NCI-H2029 treated with DMSO at 0.1 percent for 48 hours (cell line): Measurements from ENCODE around the gene AKAP3.
A peak's percentile ranks its signal among the peaks of the same experiment; 100 is the strongest.

ENCODE experiments used
- DNase-seq: peaks from one replicate; lab custom pipeline; 2025; lab: John Stamatoyannopoulos, UW

The AKAP3 gene

GRCh38 chr12:4648501-4649357, at the start of gene AKAP3, which contains the start of gene NDUFA9:
TSS of gene AKAP3 (minus strand) at chr12:4649051. CDS start at chr12:4638196, 10,855 bp downstream.
TSS of gene NDUFA9 (plus strand) at chr12:4649114. CDS start at chr12:4649127, 13 bp downstream.
- DNase-seq = peak; percentile 81

DNA sequence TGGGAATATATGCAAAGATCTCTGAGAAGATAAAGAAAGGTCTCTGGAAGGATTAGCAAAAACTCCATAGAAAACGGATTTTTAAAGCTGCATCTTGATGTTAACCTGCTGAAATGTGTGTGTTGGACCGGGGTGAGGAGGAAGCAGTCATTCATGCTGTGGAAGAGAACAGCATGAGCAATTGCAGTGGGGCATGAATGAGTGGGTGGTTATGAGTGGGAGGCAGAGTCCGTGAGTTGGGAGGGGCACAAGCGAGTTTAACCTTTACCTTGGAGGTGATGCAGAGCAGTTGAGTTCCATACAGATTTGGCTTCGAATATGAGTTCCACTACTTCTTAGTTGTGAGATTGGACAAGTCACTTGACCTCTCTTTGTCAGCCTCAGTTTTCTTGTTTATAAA, 41.9 kb upstream of the AKAP3 start:
- no peak for DNase-seq

- no peak for DNase-seq
These were observed 36.5 kb upstream of the AKAP3 start for GRCh38 chr12:4685317-4685716.

- DNase-seq = no peak
These were observed 32.9 kb upstream of the AKAP3 start for GRCh38 chr12:4681732-4682131.

DNA sequence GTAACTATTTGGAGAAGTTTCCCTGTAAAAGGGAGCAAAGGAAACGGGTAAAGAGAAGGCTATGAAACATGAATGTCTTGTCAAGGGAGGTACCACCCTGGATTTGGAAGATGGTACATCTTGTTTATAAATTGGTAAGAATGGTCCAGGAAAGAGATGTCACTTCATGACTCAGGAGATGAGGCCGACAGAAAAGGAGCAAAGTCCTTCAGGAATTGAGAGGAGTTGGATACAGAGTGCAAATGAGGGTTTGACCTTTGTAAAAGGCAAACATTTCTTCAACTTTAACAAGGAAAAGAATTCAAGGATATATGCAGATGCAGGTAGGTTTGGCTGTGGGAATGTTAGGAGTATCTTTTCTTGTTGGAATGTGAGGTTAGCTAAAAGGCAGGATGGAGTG, 30.9 kb upstream of the AKAP3 start:
- no peak for DNase-seq

- no peak for DNase-seq
These were observed 16.4 kb upstream of the AKAP3 start for GRCh38 chr12:4665236-4665635.

GRCh38 chr12:4663971-4664505, 15.2 kb upstream of the AKAP3 start:
- DNase-seq = no peak

- DNase-seq = no peak
These were observed 4.8 kb upstream of the AKAP3 start for GRCh38 chr12:4653691-4654090.

GRCh38 chr12:4653257-4653656, 4.4 kb upstream of the AKAP3 start:
- no peak for DNase-seq

DNA sequence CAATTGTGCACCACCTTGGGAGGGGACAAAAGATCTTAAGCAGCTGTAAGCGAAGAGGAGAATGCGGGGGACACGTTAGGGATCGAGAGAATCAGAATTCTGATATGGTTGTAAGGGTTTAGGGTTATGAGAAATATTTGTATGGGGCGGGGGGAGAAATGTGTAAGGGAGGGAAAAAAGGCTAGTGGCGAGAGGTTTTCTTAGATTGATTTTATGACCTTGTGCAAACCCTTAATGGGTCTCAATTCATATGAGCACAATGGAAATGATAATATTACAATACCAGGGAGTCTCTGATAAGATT, 459 bp upstream of the AKAP3 start:
- DNase-seq = no peak

DNA sequence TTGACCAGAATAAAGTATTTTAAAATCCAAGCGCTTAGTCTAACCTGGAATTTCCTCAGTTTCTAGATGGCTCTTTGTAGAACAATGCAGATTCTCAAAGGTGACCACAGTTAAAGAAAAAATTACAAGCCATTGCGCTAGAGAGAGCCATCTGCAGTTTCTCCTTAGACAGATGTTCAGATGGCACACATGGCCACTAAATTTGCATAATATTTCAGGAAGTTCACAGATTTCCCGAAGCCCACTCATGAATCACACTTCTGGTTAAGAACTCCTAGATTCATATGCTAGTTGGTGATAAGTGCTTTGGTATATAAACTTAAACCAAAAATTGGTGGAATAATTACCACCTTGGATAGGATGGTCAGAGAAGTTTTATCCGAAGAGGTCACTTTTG, 749 bp downstream of the AKAP3 start:
- no peak for DNase-seq

- DNase-seq = no peak
These were observed 3.8 kb downstream of the AKAP3 start for GRCh38 chr12:4645023-4645422.

- DNase-seq = no peak
These were observed 5.1 kb downstream of the AKAP3 start for GRCh38 chr12:4643747-4644146.

DNA sequence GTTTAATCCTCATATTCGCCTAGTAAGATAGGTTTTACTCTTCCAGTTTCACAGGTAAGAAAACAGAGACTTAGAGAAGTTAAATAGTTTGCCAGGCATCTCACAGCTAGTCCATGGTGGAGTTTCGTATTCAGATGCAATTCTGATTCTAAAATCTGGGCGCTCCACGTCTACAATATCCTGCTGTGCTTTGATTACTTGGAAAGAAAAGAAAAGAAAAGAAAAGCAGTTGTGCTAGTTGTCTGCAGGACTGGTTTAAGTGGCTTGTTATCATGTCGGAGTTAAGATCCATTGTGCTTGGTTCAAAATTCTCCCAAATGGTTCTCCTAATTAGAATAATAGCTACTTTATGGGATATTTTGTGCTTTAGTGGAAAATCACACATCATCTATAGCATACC, 18.6 kb downstream of the AKAP3 start:
- DNase-seq = no peak

DNA sequence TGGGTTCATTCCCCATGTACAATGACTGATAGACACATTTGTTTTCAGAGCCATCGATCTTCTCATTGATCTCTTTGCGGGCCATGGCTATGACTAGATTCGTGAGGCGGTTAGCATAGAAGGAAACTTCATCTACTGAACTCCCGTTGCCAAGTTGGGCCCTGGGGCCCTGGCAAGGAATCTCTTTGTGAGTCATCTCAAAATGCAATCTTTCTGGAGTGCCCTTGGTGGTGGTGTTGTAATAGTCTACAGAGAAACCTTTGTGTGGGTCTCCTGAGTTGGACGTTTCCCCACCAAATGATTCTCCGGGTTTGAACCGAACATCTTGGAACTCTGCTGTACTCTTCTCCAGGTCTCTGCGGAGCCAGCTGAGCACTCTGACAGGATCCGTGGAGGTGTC, 20.4 kb downstream of the AKAP3 start:
- DNase-seq = no peak

DNA sequence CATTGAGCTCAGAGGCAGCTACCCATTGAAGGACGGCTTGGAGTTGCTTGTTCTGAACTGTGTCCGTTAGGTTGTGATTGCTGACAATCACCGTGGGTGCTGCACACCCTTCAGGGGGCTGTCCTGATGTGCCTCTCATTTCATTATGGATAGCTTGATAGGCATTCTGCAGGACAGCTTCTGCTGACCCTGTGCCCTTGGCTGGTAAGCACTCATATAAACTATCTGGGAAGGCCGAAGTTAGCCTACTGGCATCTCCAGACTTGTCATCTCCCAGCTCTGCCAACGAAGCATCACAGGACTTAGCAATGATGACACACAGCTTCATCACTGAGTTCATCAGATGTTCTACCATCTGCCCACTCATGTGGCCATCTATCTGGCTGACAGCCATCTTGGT, 22.3 kb downstream of the AKAP3 start:
- DNase-seq = no peak

GRCh38 chr12:4621511-4621910, 27.3 kb downstream of the AKAP3 start:
- no peak for DNase-seq

DNA sequence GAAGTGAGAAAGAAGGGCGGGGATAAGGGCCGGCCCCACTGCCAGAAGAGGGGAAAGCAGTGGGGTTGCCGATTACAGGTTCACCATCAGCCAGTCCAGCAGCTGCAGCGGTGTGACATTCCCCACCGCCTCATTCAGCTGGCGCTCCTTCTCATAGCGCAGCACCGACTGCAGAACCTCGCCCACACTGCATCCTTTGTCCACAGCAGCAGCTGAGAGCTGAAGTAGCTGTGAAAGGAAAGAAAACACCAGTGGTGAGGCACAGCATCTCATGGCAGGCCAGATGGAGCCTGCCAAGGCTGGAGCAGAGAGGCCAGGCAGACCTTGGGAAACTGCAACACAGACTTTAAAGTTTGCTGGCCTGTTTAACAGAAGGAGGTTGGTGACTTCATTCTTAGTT, 33.2 kb downstream of the AKAP3 start:
- no peak for DNase-seq

DNA sequence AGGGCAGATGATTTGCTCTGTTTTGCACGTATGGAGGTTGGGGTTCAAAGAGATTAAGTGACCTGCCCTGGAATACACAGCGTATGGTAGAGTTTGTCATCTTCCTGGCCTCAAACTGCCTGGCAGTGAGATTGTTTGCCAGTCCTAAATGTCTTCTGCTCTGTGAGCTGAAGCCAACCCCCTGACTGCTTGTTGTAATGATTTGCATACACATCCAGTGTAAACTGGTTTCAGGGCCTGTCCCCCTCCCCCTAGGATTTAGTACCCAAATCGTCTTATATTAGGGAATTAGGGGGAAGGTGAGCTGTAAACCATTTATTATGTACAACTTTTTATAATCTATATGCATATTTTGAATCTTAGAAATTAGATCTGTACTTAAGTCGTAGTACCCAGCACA, 38.4 kb downstream of the AKAP3 start:
- no peak for DNase-seq

- DNase-seq = no peak
These were observed 39.8 kb downstream of the AKAP3 start for GRCh38 chr12:4609071-4609470.

DNA sequence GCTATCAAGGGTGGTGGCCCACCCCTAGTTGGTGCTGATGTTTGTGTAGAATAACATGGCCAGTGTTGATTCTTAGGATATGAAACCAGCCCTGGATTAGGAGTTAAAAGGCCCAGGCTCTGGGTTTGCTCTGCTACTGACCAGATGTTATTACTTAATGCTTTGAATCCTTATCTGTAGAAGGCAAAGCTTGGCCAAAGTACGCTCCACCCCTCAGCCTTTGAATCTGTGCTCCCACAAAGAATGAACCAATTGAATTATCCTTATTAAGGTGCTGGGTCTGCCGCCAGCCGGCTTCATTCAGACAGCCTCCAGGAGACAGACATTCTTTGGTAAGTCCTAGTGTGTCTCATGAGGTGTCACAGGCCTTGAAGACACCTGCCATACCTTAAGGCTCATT, 41.8 kb downstream of the AKAP3 start:
- DNase-seq = no peak

DNA sequence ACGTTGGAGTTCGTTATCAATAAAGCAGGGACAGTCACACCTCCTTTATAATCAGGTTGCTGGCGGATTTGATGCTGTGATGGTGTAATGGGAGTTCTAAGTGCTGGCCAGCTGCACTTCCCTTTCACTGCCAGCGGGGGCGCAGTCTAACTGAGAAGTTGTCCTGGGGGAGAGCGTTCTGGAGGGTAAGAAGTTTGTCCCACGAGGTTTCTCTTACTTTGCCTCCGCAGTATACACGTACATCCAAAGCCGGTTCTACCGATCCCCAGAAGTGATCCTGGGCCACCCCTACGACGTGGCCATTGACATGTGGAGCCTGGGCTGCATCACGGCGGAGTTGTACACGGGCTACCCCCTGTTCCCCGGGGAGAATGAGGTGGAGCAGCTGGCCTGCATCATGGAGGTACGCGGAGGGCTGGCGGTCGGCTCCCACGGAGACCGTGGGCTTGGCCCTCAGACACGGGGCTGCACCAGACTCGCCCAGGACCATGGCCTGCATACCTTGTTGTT, 44.1 kb downstream of the AKAP3 start:
- DNase-seq = no peak

DNA sequence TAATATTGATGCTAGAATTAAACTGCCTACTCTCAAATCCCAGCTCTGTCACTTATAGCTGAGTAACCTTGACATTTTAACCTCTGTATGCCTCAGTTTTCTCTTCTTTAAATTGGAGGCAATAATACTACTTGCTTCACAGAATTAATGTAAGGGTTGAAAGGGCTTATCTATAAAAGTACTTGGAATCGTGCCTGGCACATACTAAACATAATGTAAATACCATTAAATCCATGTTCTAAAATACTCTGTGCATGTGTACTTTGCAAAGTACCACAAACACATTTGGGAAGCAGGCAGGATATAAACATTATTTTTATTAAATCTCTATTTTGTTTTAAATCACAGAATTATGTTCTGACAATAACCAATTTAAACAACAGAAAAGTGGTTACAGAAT, 44.9 kb downstream of the AKAP3 start:
- no peak for DNase-seq

DNA sequence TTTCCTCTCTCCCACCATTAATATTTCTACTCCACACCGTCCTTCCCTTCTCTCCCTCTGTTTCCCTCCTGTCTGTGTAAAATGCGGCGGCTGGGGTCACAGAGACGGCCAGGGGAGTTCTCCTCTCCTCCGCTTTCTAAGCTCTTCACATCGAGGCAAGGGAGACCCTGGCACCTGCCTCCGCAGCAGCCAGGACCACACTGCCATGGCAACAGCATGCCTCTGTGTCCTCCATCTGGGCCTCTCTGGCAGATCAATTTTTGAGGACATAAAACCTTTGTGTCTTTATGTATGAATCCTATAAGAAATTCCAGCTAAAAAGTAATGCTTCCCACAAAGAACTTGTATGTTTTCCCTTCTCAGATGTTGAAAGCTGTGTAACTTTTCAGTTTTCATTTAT, 45.4 kb downstream of the AKAP3 start:
- DNase-seq = no peak
